Keratinocyte (primary cell): ENCODE measurements around the gene LGALS12.

ENCODE experiments used
- CTCF ChIP-seq, 3 experiments: IDR thresholded peaks in 1 of 3; conservative IDR thresholded peaks in 1 of 3; optimal IDR thresholded peaks in 1 of 3; 2 replicates in 2 of 3; 3 replicates in 1 of 3; pipeline versions ENCODE3 to v1.5.1; 2011; ENCODE audit warnings: low read length in 3 of 3, mild to moderate bottlenecking in 3 of 3, moderate library complexity in 2 of 3, control low read depth in 1 of 3, inconsistent platforms in 1 of 3; ENCODE audit not compliant: insufficient read depth in 2 of 3; ENCODE audit errors: extremely low read depth in 1 of 3
- EZH2 ChIP-seq: IDR thresholded peaks from one replicate; pipeline ENCODE4 v1.6.1; 2012; ENCODE audit warnings: inconsistent platforms, mild to moderate bottlenecking, low read length, moderate library complexity

GRCh38 chr11:63492441-63492840 is 13.4 kb upstream of the LGALS12 start:
- TF ChIP-seq CTCF (optimal IDR thresholded peaks at IDR 0.05 in 1 of 3, IDR thresholded peaks at IDR 0.05 in 1 of 3, conservative IDR thresholded peaks at IDR 0.05 in 1 of 3; ENCODE audit: extremely low read depth in 1 of 3, insufficient read depth in 2 of 3, low read length in 3 of 3) (no peak), EZH2 (no peak)
